IMR-90 (cell line): ENCODE measurements around the gene EGLN1. TPM values are rescaled to one million over a fixed set of nuclear protein-coding genes. Genes with fewer than 3 reads are reported as not detected.

ENCODE experiments used
- ATAC-seq: fragments of 200-7000 bp; cut with Tn5 transposase; 2 replicates; pipeline ENCODE4 v1.9.1; 2020; ENCODE audit warnings: low read depth, mild to moderate bottlenecking, moderate library complexity
- BruUV-seq: library from RNA; stranded (reverse); fragments of 400-500 nt; replicated peaks from 2 replicates; lab custom pipeline; 2021; lab: Mats Ljungman, UMichigan
- CTCF ChIA-PET: fragments of 300-600 bp; formaldehyde crosslinking; extraction: SDS; loops from one replicate; lab custom pipeline; 2021; ENCODE audit warnings: antibody characterized with exemption; lab: Yijun Ruan, JAX
- POLR2A ChIA-PET: fragments of 300-600 bp; sonication (Branson Sonifier 250); formaldehyde crosslinking; loops from one replicate; lab custom pipeline; 2022; ENCODE audit warnings: antibody characterized with exemption; ENCODE audit not compliant: unreplicated experiment; lab: Charles Lee
- DNase-seq: peaks from one replicate; pipeline ENCODE4 v3.0.0; 2013
- H2AFZ ChIP-seq: replicated peaks from 2 replicates; pipeline ENCODE3; 2013; ENCODE audit warnings: low read length, mild to moderate bottlenecking; ENCODE audit not compliant: poor library complexity
- H2AK5ac ChIP-seq: 2 replicates; pipeline ENCODE4 v1.6.1; 2013; ENCODE audit warnings: low read depth, low read length, inconsistent platforms
- H2AK9ac ChIP-seq: replicated peaks from 2 replicates; pipeline ENCODE3; 2013; ENCODE audit warnings: mild to moderate bottlenecking, low read depth, low read length, moderate library complexity; ENCODE audit not compliant: poor library complexity
- H2BK120ac ChIP-seq: 2 replicates; pipeline ENCODE4 v1.6.1; 2013; ENCODE audit warnings: low read depth, low read length, inconsistent platforms
- H2BK15ac ChIP-seq: 3 replicates; pipeline ENCODE4 v1.6.1; 2013; ENCODE audit warnings: low read depth, low read length, inconsistent platforms
- H2BK20ac ChIP-seq: 2 replicates; pipeline ENCODE4 v1.6.1; 2013; ENCODE audit warnings: low read depth, mild to moderate bottlenecking, inconsistent platforms, low read length, moderate library complexity
- H2BK5ac ChIP-seq: 2 replicates; pipeline ENCODE4 v1.6.1; 2013; ENCODE audit warnings: mild to moderate bottlenecking, low read depth, low read length, inconsistent platforms; ENCODE audit not compliant: poor library complexity, severe bottlenecking
- H3K14ac ChIP-seq: replicated peaks from 2 replicates; pipeline ENCODE4 v1.6.1; 2013; ENCODE audit warnings: low read depth, low read length, inconsistent platforms
- H3K18ac ChIP-seq: 2 replicates; pipeline ENCODE4 v1.6.1; 2013; ENCODE audit warnings: low read depth, low read length, control low read depth
- H3K23ac ChIP-seq: 2 replicates; pipeline ENCODE4 v1.6.1; 2013; ENCODE audit warnings: low read depth, low read length, inconsistent platforms
- H3K27ac ChIP-seq: 2 replicates; pipeline ENCODE4 v1.5.1; 2013; ENCODE audit warnings: mild to moderate bottlenecking, control low read depth, low read length; ENCODE audit not compliant: insufficient read depth
- H3K27me3 ChIP-seq: 2 replicates; pipeline ENCODE4 v1.6.1; 2013; ENCODE audit warnings: low read length; ENCODE audit not compliant: control insufficient read depth, insufficient read depth
- H3K36me3 ChIP-seq: 2 replicates; pipeline ENCODE4 v1.6.1; 2013; ENCODE audit warnings: low read length, mixed read lengths; ENCODE audit not compliant: control insufficient read depth, insufficient read depth
- H3K4ac ChIP-seq: 2 replicates; pipeline ENCODE4 v1.6.1; 2013; ENCODE audit warnings: low read depth, low read length, inconsistent platforms
- H3K4me1 ChIP-seq: 2 replicates; pipeline ENCODE4 v1.6.1; 2013; ENCODE audit warnings: low read length, mixed read lengths; ENCODE audit not compliant: control insufficient read depth, insufficient read depth
- H3K4me2 ChIP-seq: 2 replicates; pipeline ENCODE4 v1.6.1; 2013; ENCODE audit warnings: low read depth, mild to moderate bottlenecking, control low read depth, low read length, moderate library complexity
- H3K4me3 ChIP-seq: 2 replicates; pipeline ENCODE4 v1.5.1; 2013; ENCODE audit warnings: low read depth, mild to moderate bottlenecking, control low read depth, low read length, moderate library complexity; ENCODE audit not compliant: insufficient read depth
- H3K56ac ChIP-seq: 2 replicates; pipeline ENCODE4 v1.6.1; 2013; ENCODE audit warnings: low read length, inconsistent platforms; ENCODE audit not compliant: insufficient read depth; ENCODE audit errors: extremely low read depth
- H3K79me1 ChIP-seq, 2 experiments: 2 replicates each; pipeline ENCODE4 v1.6.1; 2013; ENCODE audit warnings: low read length in 2 of 2, inconsistent platforms in 1 of 2, low read depth in 1 of 2
- H3K9ac ChIP-seq: 2 replicates; pipeline ENCODE4 v1.6.1; 2013; ENCODE audit warnings: low read depth, low read length, control low read depth
- H3K9me1 ChIP-seq: 2 replicates; pipeline ENCODE4 v1.6.1; 2013; ENCODE audit warnings: low read length, inconsistent platforms; ENCODE audit not compliant: insufficient read depth
- H3K9me3 ChIP-seq: 2 replicates; pipeline ENCODE4 v1.6.1; 2013; ENCODE audit warnings: low read length; ENCODE audit not compliant: control insufficient read depth, insufficient read depth
- H4K20me1 ChIP-seq: 2 replicates; pipeline ENCODE4 v1.6.1; 2013; ENCODE audit warnings: low read length, inconsistent platforms; ENCODE audit not compliant: insufficient read depth
- H4K5ac ChIP-seq: 2 replicates; pipeline ENCODE4 v1.6.1; 2013; ENCODE audit warnings: mild to moderate bottlenecking, low read depth, low read length, control low read depth
- H4K8ac ChIP-seq, 2 experiments: 2 replicates each; pipeline ENCODE4 v1.6.1; 2013; ENCODE audit warnings: low read depth in 2 of 2, low read length in 2 of 2, control low read depth in 1 of 2, inconsistent platforms in 1 of 2
- H4K91ac ChIP-seq: 2 replicates; pipeline ENCODE4 v1.6.1; 2013; ENCODE audit warnings: low read depth, low read length, inconsistent platforms; ENCODE audit not compliant: insufficient read depth
- CEBPB ChIP-seq: IDR thresholded peaks from 2 replicates; pipeline ENCODE4 v1.6.1; 2012; ENCODE audit warnings: low read depth, low read length, improper control_type of control experiment
- CHD1 ChIP-seq: IDR thresholded peaks from 2 replicates; pipeline ENCODE4 v1.6.1; 2012; ENCODE audit warnings: low read depth, low read length, improper control_type of control experiment
- POLR2A ChIP-seq: IDR thresholded peaks from 2 replicates; pipeline ENCODE4 v1.6.1; 2012; ENCODE audit warnings: mild to moderate bottlenecking, low read depth, low read length
- SMC3 ChIP-seq: fragments of 150-350 bp; IDR thresholded peaks from 2 replicates; pipeline ENCODE4 v1.6.1; 2016; ENCODE audit warnings: low read depth, mild to moderate bottlenecking, antibody characterized with exemption, low read length, moderate library complexity
- whole genome bisulfite sequencing, 2 experiments: methylation state at CpG; one replicate each; pipeline versions ENCODE4 v1.1.5 to v1.1.7; 2013; ENCODE audit warnings: missing lambda C conversion rate in 2 of 2; ENCODE audit not compliant: insufficient read length in 1 of 2; ENCODE audit errors: extremely low coverage in 2 of 2; 5-methylcytosine and 5-hydroxymethylcytosine counted together
- dilution Hi-C: fragments of 300-500 bp; cut with HindIII; formaldehyde crosslinking; loops from one replicate; pipeline ENCODE4 v1.14.3; 2018; ENCODE audit warnings: low sequenced_read_pairs; ENCODE audit not compliant: unreplicated experiment
- in situ Hi-C: fragments of 300-500 bp; cut with MboI; formaldehyde crosslinking; loops from 3 replicates; pipeline ENCODE4 v1.14.3; 2019; ENCODE audit warnings: low sequenced_read_pairs, inconsistent platforms, mixed read lengths
- intact Hi-C: fragments of 100-400 bp; cut with micrococcal nuclease; formaldehyde crosslinking; loops from 2 replicates; pipeline ENCODE4 v1.10.0; 2022
- polyA plus RNA-seq, 3 experiments: library from polyadenylated mRNA; depleted of rRNA; stranded (reverse); fragments of >200 nt; gene quantifications; 2 replicates each; pipeline ENCODE4 v1.2.3, GENCODE V29; 2012; ENCODE audit warnings: low replicate concordance in 1 of 3
- total RNA-seq: library from RNA; depleted of rRNA; stranded (reverse); fragments of >200 nt; gene quantifications from 2 replicates; pipeline ENCODE4 v1.2.3, GENCODE V29; 2012
- TF ChIP-seq, protein P1 (sequence below): fragments of 150-350 bp; IDR thresholded peaks from 2 replicates; pipeline ENCODE4 v1.6.1; 2017; ENCODE audit warnings: mild to moderate bottlenecking, antibody characterized with exemption, low read length, low read depth

EGLN1 gene
- total and polyA plus RNA-seq, 2 of the 4 experiments (the other 2 are of a cell fraction): 25.7 to 26.9 TPM

- TF ChIP-seq POLR2A: no peak
- TF ChIP-seq SMC3: no peak
- TF ChIP-seq CEBPB: no peak
- TF ChIP-seq CHD1: no peak
- TF ChIP-seq, protein P1, sequence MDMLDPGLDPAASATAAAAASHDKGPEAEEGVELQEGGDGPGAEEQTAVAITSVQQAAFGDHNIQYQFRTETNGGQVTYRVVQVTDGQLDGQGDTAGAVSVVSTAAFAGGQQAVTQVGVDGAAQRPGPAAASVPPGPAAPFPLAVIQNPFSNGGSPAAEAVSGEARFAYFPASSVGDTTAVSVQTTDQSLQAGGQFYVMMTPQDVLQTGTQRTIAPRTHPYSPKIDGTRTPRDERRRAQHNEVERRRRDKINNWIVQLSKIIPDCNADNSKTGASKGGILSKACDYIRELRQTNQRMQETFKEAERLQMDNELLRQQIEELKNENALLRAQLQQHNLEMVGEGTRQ: no peak
- H3K18ac ChIP-seq: no peak overlapping the region
- no peak overlapping the region for H3K4ac ChIP-seq
- CTCF ChIA-PET: no interaction called here
- no peaks in the 10 kb centered on the region for H3K27me3 ChIP-seq
- no peak overlapping the region for H3K4me2 ChIP-seq
- 90% methylated on average over 3 of the region's 15 CpGs; no CpG with 5 or more reads in 1 of the 2 experiments for WGBS, 2 experiments
- no peak overlapping the region for H3K56ac ChIP-seq
- no peak overlapping the region for H2BK120ac ChIP-seq
- H3K4me1 ChIP-seq: no peaks in the 10 kb centered on the region
- no peak overlapping the region for H4K91ac ChIP-seq
- H2AK9ac ChIP-seq: no peak overlapping the region
- H3K27ac ChIP-seq: no peak overlapping the region
- H3K9ac ChIP-seq: no peak overlapping the region
- no peaks in the 10 kb centered on the region; the same call in 1 of the 2 replicates for H3K9me3 ChIP-seq
- H3K9me1 ChIP-seq: no peaks in the 10 kb centered on the region
- no peak overlapping the region for H3K23ac ChIP-seq
- intact Hi-C loops: no loop called here
- H4K8ac ChIP-seq: no peak overlapping the region
- in situ Hi-C loops: no loop called here
- no peak overlapping the region for H2BK15ac ChIP-seq
- no peak overlapping the region for H2AK5ac ChIP-seq
- BruUV-seq: no TSS peak
- H3K36me3 ChIP-seq: no peaks in the 10 kb centered on the region
- dilution Hi-C loops: no loop called here
- no peak for ATAC-seq
- no peak for DNase-seq
- H2BK20ac ChIP-seq: no peak overlapping the region
- H4K5ac ChIP-seq: no peak overlapping the region
- H2AFZ ChIP-seq: no peak overlapping the region
- POLR2A ChIA-PET: no interaction called here
- H3K79me1 ChIP-seq: no peaks in the 10 kb centered on the region
- no peak overlapping the region for H3K14ac ChIP-seq
- no peaks in the 10 kb centered on the region for H4K20me1 ChIP-seq
- no peak overlapping the region for H3K4me3 ChIP-seq
- H2BK5ac ChIP-seq: no peak overlapping the region
These were observed 104.1 kb downstream of the EGLN1 start for GRCh38 chr1:231318015-231318355.
